Chondrocyte (in vitro differentiated cells): Measurements from ENCODE around the gene FGFBP2. TPM values are rescaled to one million over a fixed set of nuclear protein-coding genes. Genes with fewer than 3 reads are reported as not detected.

Experiments
- DNase-seq: peaks from one replicate; pipeline ENCODE4 v3.0.0; 2021; ENCODE audit warnings: mixed read lengths, low spot score
- H3K27ac Mint-ChIP-seq: one replicate; pipeline ENCODE4 v1.8.0; 2021; ENCODE audit warnings: mild to moderate bottlenecking, moderate library complexity, mixed read lengths; ENCODE audit not compliant: unreplicated experiment
- H3K27me3 Mint-ChIP-seq: 2 replicates; pipeline ENCODE4 v1.8.0; 2021; ENCODE audit warnings: low read depth, mixed read lengths
- H3K36me3 Mint-ChIP-seq: 2 replicates; pipeline ENCODE4 v1.8.0; 2021; ENCODE audit warnings: low read depth, mixed read lengths
- H3K4me1 Mint-ChIP-seq: 2 replicates; pipeline ENCODE4 v1.8.0; 2021; ENCODE audit warnings: low read depth, mild to moderate bottlenecking, mixed read lengths
- H3K4me3 Mint-ChIP-seq: one replicate; pipeline ENCODE4 v1.8.0; 2021; ENCODE audit warnings: mild to moderate bottlenecking, moderate library complexity, mixed read lengths; ENCODE audit not compliant: unreplicated experiment
- H3K9me3 Mint-ChIP-seq: 2 replicates; pipeline ENCODE4 v1.8.0; 2021; ENCODE audit warnings: low read depth, mixed read lengths
- total RNA-seq: library from RNA; stranded (reverse); gene quantifications from 3 replicates; pipeline ENCODE4 v1.2.1, GENCODE V29; 2021
- TF ChIP-seq, protein P1 (sequence below): fragments of 200-600 bp; sonication (generic); IDR thresholded peaks from 2 replicates; pipeline ENCODE4 v1.5.0; 2021; ENCODE audit warnings: antibody characterized with exemption, mild to moderate bottlenecking, moderate library complexity

The FGFBP2 gene
- total RNA-seq, 1 donor from 2014 or later: not detected

DNA sequence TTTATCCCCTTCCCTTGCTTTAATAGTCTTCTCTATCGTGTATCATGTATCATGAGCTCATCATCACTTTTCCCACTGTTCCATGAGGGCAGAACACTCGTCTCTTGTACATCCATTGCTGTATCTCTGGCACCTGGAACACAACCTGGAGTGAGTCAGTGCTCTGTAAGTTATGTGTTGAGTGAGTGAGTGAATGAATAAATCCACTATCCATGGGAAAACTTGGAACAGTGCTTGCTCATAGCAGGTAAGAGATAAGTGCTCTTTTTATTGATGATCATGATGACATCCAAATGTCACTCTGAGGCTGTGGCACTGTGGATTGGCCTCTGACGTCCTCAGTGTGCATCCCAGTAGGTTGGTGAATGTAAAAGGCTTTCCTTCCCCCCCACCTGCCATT, 28.7 kb downstream of the FGFBP2 start:
- TF ChIP-seq, protein P1, sequence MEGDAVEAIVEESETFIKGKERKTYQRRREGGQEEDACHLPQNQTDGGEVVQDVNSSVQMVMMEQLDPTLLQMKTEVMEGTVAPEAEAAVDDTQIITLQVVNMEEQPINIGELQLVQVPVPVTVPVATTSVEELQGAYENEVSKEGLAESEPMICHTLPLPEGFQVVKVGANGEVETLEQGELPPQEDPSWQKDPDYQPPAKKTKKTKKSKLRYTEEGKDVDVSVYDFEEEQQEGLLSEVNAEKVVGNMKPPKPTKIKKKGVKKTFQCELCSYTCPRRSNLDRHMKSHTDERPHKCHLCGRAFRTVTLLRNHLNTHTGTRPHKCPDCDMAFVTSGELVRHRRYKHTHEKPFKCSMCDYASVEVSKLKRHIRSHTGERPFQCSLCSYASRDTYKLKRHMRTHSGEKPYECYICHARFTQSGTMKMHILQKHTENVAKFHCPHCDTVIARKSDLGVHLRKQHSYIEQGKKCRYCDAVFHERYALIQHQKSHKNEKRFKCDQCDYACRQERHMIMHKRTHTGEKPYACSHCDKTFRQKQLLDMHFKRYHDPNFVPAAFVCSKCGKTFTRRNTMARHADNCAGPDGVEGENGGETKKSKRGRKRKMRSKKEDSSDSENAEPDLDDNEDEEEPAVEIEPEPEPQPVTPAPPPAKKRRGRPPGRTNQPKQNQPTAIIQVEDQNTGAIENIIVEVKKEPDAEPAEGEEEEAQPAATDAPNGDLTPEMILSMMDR: no peak
- Mint-ChIP-seq H3K9me3 (no peaks in the 10 kb centered on the region), H3K4me3 (no peak overlapping the region), H3K36me3 (no peaks in the 10 kb centered on the region), H3K4me1 (peaks cover 8% of the 10 kb centered on the region), H3K27me3 (no peaks in the 10 kb centered on the region), H3K27ac (no peak overlapping the region)
- no peak for DNase-seq

DNA sequence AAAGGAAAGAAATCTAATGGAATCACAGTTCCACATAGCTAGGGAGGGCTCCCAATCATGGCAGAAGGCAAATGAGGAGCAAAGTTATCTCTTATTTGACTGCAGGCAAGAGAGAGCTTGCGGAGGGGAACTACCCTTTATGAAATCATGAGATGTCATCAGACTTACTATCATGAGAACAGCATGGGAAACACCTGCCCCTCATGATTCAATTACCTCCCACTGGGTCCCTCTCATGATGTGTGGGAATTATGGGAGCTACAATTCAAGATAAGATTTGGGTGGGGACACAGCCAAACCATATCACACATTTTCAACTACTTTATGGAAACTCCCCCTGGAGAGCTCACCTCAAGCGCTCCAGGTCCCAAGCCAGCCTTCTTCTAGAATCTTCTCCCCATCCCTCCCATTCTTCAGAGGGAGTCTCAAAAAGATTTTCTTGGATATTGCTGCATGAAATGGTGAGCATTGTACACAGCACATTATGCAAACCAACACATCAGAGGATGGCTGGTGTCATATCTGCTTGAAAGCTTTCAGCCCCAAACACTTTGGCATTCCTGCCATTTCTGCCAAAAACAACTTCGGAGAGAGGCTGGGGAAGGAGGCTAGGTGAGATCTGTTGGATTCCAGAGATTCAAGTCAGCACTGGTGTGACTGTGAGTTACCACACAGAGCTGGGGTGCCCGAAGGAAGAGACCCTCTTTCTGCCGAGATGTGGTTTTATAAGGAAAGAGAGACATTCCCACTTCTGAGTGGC, 31.3 kb downstream of the FGFBP2 start:
- Mint-ChIP-seq H3K4me1 (peaks cover 8% of the 10 kb centered on the region), H3K27me3 (no peaks in the 10 kb centered on the region), H3K27ac (no peak overlapping the region), H3K36me3 (no peaks in the 10 kb centered on the region), H3K9me3 (no peaks in the 10 kb centered on the region), H3K4me3 (no peak overlapping the region)
- TF ChIP-seq, protein P1: no peak
- DNase-seq: no peak

DNA sequence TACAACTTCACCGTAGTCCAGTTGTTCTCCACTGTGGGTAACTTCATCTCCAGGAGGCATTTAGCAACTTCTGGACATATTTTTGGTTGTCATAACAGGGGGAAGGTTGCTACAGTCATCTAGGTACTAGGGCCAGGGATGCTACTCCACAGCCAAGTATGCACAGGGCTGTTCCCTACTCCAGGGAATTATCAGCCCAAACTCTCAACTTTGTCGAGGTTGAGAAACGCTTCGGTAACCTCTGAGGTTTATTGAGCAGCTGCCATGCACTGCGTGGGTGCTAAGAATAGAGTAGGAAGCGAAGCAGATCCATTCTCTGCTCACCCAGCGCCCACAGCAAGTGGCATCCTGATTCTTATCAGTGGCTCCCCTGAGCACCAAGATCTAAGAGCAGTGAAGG, 32.7 kb downstream of the FGFBP2 start:
- H3K4me1 Mint-ChIP-seq: peaks cover 2% of the 10 kb centered on the region
- H3K27ac Mint-ChIP-seq: no peak overlapping the region
- no peak overlapping the region for H3K4me3 Mint-ChIP-seq
- DNase-seq: no peak
- no peaks in the 10 kb centered on the region for H3K36me3 Mint-ChIP-seq
- TF ChIP-seq, protein P1: no peak
- H3K27me3 Mint-ChIP-seq: no peaks in the 10 kb centered on the region
- H3K9me3 Mint-ChIP-seq: no peaks in the 10 kb centered on the region

DNA sequence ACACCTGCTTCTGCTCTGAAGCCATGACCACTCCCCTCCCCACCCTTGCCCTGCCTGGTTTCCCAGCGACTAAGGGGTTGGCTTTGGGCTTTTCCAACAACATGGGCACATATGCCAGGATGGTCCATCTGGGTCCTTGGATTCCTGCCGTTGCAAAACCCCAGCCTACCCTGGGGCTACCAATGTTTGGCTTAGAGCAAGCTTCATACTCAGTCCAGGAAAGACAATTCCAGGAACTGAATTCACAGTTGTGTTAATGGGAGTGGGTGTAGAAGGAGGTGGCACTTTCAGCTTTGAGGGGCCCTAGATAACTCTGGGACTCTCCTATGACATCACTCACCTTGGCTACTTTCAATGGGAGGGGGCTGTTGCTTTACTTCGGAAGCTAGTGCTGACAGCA, 33.4 kb downstream of the FGFBP2 start:
- TF ChIP-seq, protein P1: no peak
- no peak overlapping the region for H3K4me3 Mint-ChIP-seq
- no peaks in the 10 kb centered on the region for H3K9me3 Mint-ChIP-seq
- H3K36me3 Mint-ChIP-seq: no peaks in the 10 kb centered on the region
- no peak for DNase-seq
- no peaks in the 10 kb centered on the region for H3K4me1 Mint-ChIP-seq
- no peak overlapping the region for H3K27ac Mint-ChIP-seq
- H3K27me3 Mint-ChIP-seq: no peaks in the 10 kb centered on the region

DNA sequence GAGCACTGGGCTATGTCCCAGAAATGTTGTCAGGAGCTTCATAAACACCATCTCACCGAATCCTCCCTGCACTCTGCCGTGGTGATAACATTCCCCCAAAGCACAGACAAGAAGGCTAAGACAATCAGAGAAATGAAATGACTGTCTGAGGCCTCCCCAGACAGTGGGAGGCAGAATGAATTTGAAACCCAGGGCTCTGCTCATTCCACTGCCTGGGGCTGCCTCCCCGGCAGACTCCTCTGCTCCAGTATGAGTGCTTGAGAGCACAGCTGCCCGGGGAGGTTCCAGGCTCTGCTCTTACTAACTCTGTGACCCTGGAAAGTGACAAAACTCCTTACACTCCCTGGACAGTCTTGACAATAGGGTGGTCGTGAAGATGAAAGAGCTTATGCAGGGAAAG, 34.1 kb downstream of the FGFBP2 start:
- no peak overlapping the region for H3K4me3 Mint-ChIP-seq
- no peaks in the 10 kb centered on the region for H3K36me3 Mint-ChIP-seq
- H3K27me3 Mint-ChIP-seq: no peaks in the 10 kb centered on the region
- no peaks in the 10 kb centered on the region for H3K4me1 Mint-ChIP-seq
- no peak overlapping the region for H3K27ac Mint-ChIP-seq
- H3K9me3 Mint-ChIP-seq: no peaks in the 10 kb centered on the region
- TF ChIP-seq, protein P1: no peak
- DNase-seq: no peak
